Measurements from ENCODE around the gene NGRN.

- TF ChIP-seq CTCF (IDR thresholded peaks at IDR 0.05; ENCODE audit: insufficient read depth, low read length, poor library complexity, severe bottlenecking) (no peak), EZH2phosphoT487 (conservative IDR thresholded peaks at IDR 0.05; ENCODE audit: low read length) (no peak)
These were observed 22.5 kb downstream of the NGRN start for GRCh38 chr15:90287946-90288345.

Data from SU-DHL-6 (cell line).